Gastroesophageal sphincter (tissue), 4 donors: ENCODE results near the gene ACAN. TPM values are rescaled to one million over a fixed set of nuclear protein-coding genes. Genes with fewer than 3 reads are reported as not detected.

Source experiments
- ATAC-seq: fragments of 150-250 bp; one replicate; pipeline ENCODE4 v1.9.1; 2016; ENCODE audit warnings: mild to moderate bottlenecking, moderate library complexity
- H3K27ac ChIP-seq, 4 donors: fragments of 200-600 bp; sonication (generic) in 3 of 4; 1 replicate in 3 of 4; 2 replicates in 1 of 4; pipeline ENCODE4 v1.5.1; 2016 to 2019
- H3K27me3 ChIP-seq: fragments of 200-600 bp; sonication (generic); one replicate; pipeline ENCODE4 v1.5.1; 2019
- H3K36me3 ChIP-seq, 2 donors: fragments of 200-600 bp; sonication (generic); one replicate each; pipeline ENCODE4 v1.5.1; 2019; ENCODE audit warnings: control low read depth in 1 of 2
- H3K4me1 ChIP-seq, 3 donors: fragments of 200-600 bp; sonication (generic); 1 replicate in 2 of 3; 2 replicates in 1 of 3; pipeline ENCODE4 v1.5.1; 2016 to 2019; ENCODE audit warnings: control low read depth in 2 of 3
- H3K4me3 ChIP-seq, 2 donors: fragments of 200-600 bp; sonication (generic); one replicate each; pipeline ENCODE4 v1.5.1; 2019; ENCODE audit warnings: mild to moderate bottlenecking in 1 of 2, moderate library complexity in 1 of 2
- H3K9me3 ChIP-seq, 3 donors: fragments of 200-600 bp; sonication (generic); one replicate each; pipeline ENCODE4 v1.5.1; 2017 to 2019; ENCODE audit warnings: control low read depth in 2 of 3
- CTCF ChIP-seq, 4 experiments: fragments of 200-600 bp in 2 of 4; fragments of 450-650 bp in 2 of 4; sonication (generic) in 1 of 4; IDR thresholded peaks; one replicate each; pipeline ENCODE4 v1.5.1; 2017 to 2019; ENCODE audit warnings: antibody characterized with exemption in 4 of 4, mild to moderate bottlenecking in 2 of 4, moderate library complexity in 2 of 4
- EP300 ChIP-seq: sonication (generic); formaldehyde crosslinking; IDR thresholded peaks from one replicate; pipeline ENCODE4 v1.6.1; 2017; ENCODE audit warnings: antibody characterized with exemption, mild to moderate bottlenecking
- POLR2A ChIP-seq, 2 donors: fragments of 450-650 bp; IDR thresholded peaks; one replicate each; pipeline ENCODE4 v1.6.1; 2017; ENCODE audit warnings: antibody characterized with exemption in 2 of 2, mild to moderate bottlenecking in 2 of 2, moderate library complexity in 1 of 2
- POLR2AphosphoS5 ChIP-seq: sonication (generic); formaldehyde crosslinking; IDR thresholded peaks from one replicate; pipeline ENCODE4 v1.6.1; 2017; ENCODE audit warnings: antibody characterized with exemption
- WGBS, 2 donors: methylation state at CpG; one replicate each; pipeline ENCODE4 v1.1.5; 2018; ENCODE audit warnings: low coverage in 1 of 2; 5-methylcytosine and 5-hydroxymethylcytosine counted together
- total RNA-seq, 4 donors: library from RNA; depleted of rRNA; stranded (reverse); fragments of >200 nt; gene quantifications; one replicate each; pipeline ENCODE4 v1.1.0, GENCODE V29; 2016

The ACAN gene
- under 1 TPM in 3 of 4 donors, not detected in 1; 0.04 to 0.17 (median 0.13) TPM for total RNA-seq

- ATAC-seq = no peak
- Histone ChIP-seq H3K4me1 (peaks cover 0 to 10% (median 0%) of the 10 kb centered on the region in 3 donors), H3K36me3 (no peaks in the 10 kb centered on the region), H3K27me3 (peaks cover 98% of the 10 kb centered on the region), H3K27ac (no peak within 1 kb of the TSS), H3K4me3 (peak within 1 kb of the TSS in 1 of 2 donors; percentile 23), H3K9me3 (peaks cover 0 to 5% (median 0%) of the 10 kb centered on the region in 3 donors)
- WGBS, 2 donors = no CpG with 5 or more reads among the region's 61 CpGs
- TF ChIP-seq CTCF (IDR thresholded peaks at IDR 0.05) (no peak), EP300 (no peak), POLR2A (IDR thresholded peaks at IDR 0.05) (no peak), POLR2AphosphoS5 (no peak)
Observed at GRCh38 chr15:88803241-88803919, at the start of gene ACAN. Gene ACAN (plus strand): TSS chr15:88803436. CDS start chr15:88836207, 32,771 bp downstream.

- Histone ChIP-seq H3K27me3 (peaks cover 5% of the 10 kb centered on the region), H3K36me3 (no peaks in the 10 kb centered on the region), H3K27ac (no peak overlapping the region), H3K9me3 (peaks cover 0 to 15% (median 0%) of the 10 kb centered on the region in 3 donors), H3K4me1 (no peaks in the 10 kb centered on the region), H3K4me3 (no peak overlapping the region)
- no peak for ATAC-seq
- 43 to 95% methylated on average over 3 to 4 of the region's 4 CpGs for WGBS, 2 donors
- TF ChIP-seq CTCF (IDR thresholded peaks at IDR 0.05) (no peak), POLR2A (IDR thresholded peaks at IDR 0.05) (no peak), EP300 (no peak), POLR2AphosphoS5 (no peak)
Observed at GRCh38 chr15:88756521-88756920, 46.7 kb upstream of the ACAN start.

- ATAC-seq = no peak
Observed at GRCh38 chr15:88756921-88757320, 46.3 kb upstream of the ACAN start.

GRCh38 chr15:88759872-88760271 lies 43.4 kb upstream of the ACAN start:
- no peak overlapping the region for H3K27ac ChIP-seq
- WGBS, 2 donors = 83% methylated on average over 1 of the region's 1 CpG; no CpG with 5 or more reads in 1 of the 2 donors
- H3K27me3 ChIP-seq = peaks cover 4% of the 10 kb centered on the region
- no peak for ATAC-seq
- H3K9me3 ChIP-seq = peaks cover 0 to 15% (median 0%) of the 10 kb centered on the region in 3 donors
- TF ChIP-seq CTCF (IDR thresholded peaks at IDR 0.05) (no peak), EP300 (no peak), POLR2A (IDR thresholded peaks at IDR 0.05) (no peak), POLR2AphosphoS5 (no peak)
- no peaks in the 10 kb centered on the region for H3K36me3 ChIP-seq
- H3K4me3 ChIP-seq = no peak overlapping the region
- H3K4me1 ChIP-seq = no peaks in the 10 kb centered on the region

More at GRCh38 chr15:88756921-88757320, 46.3 kb upstream of the ACAN start:
- Histone ChIP-seq H3K4me1 (no peaks in the 10 kb centered on the region), H3K27me3 (peaks cover 5% of the 10 kb centered on the region), H3K9me3 (peaks cover 0 to 15% (median 0%) of the 10 kb centered on the region in 3 donors), H3K27ac (no peak overlapping the region), H3K4me3 (no peak overlapping the region), H3K36me3 (no peaks in the 10 kb centered on the region)
- TF ChIP-seq EP300 = no peak
- TF ChIP-seq POLR2A (IDR thresholded peaks at IDR 0.05) = no peak
- no peak for TF ChIP-seq CTCF (IDR thresholded peaks at IDR 0.05)
- TF ChIP-seq POLR2AphosphoS5 = no peak
- 77 to 83% methylated on average over 1 to 3 of the region's 3 CpGs for WGBS, 2 donors

GRCh38 chr15:88764448-88764847 lies 38.8 kb upstream of the ACAN start:
- no peak for ATAC-seq
- Histone ChIP-seq H3K4me3 (no peak overlapping the region), H3K9me3 (peaks cover 0 to 20% (median 0%) of the 10 kb centered on the region in 3 donors), H3K27me3 (peaks cover 40% of the 10 kb centered on the region), H3K36me3 (no peaks in the 10 kb centered on the region), H3K27ac (no peak overlapping the region), H3K4me1 (no peaks in the 10 kb centered on the region)
- TF ChIP-seq EP300 (no peak), POLR2A (IDR thresholded peaks at IDR 0.05) (no peak), POLR2AphosphoS5 (no peak), CTCF (IDR thresholded peaks at IDR 0.05) (no peak)
- 60 to 85% methylated on average over 1 of the region's 1 CpG for WGBS, 2 donors
